ENCODE data around the gene PCSK9.

Gene PCSK9

DNA sequence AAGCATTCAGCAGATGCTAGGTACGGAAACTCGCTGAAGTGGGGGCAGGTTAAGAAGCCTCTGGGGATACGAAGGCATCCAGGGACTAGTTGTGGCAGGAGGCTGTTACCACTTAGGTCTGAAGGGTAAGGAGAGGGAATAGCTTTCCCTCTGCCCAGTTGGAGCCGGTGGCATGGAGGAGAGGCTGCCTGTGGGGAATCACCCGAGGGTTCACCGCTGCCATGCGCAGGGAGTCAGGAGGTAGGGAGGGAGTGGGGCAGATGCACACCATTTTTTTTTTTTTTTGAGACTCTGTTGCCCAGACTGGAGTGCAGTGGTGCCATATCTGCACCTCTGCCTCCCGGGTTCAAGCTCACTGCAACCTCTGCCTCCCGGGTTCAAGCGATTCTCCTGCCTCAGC lies 6.1 kb downstream of the PCSK9 start:
- TF ChIP-seq, protein P1, sequence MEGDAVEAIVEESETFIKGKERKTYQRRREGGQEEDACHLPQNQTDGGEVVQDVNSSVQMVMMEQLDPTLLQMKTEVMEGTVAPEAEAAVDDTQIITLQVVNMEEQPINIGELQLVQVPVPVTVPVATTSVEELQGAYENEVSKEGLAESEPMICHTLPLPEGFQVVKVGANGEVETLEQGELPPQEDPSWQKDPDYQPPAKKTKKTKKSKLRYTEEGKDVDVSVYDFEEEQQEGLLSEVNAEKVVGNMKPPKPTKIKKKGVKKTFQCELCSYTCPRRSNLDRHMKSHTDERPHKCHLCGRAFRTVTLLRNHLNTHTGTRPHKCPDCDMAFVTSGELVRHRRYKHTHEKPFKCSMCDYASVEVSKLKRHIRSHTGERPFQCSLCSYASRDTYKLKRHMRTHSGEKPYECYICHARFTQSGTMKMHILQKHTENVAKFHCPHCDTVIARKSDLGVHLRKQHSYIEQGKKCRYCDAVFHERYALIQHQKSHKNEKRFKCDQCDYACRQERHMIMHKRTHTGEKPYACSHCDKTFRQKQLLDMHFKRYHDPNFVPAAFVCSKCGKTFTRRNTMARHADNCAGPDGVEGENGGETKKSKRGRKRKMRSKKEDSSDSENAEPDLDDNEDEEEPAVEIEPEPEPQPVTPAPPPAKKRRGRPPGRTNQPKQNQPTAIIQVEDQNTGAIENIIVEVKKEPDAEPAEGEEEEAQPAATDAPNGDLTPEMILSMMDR (IDR thresholded peaks at IDR 0.05; ENCODE audit: low read depth, low read length), result no peak
- DNase-seq (ENCODE audit: extremely low read depth, low read depth), result no peak

DNA sequence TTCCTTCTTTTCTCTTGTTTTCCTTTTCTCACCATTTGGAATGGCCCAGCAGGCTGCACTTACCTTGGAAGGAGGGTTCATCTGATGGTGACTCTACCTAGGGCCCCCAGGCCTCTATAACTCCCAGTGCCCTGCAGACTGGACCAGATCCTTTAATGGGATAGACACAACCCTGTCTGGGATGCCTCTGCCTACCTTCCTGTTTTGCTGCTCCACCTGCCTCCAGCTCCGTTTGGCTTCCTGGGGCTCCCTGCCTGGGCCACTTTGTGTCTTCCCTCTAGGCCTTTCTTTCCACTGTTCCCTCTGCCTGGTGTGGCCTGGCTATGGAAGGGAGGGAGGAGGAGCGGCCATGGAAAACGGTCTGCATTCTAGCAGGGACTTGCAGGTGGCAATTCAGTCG lies 7.5 kb downstream of the PCSK9 start:
- no peak for DNase-seq (ENCODE audit: extremely low read depth, low read depth)
- TF ChIP-seq, protein P1 (IDR thresholded peaks at IDR 0.05; ENCODE audit: low read depth, low read length), result no peak

DNA sequence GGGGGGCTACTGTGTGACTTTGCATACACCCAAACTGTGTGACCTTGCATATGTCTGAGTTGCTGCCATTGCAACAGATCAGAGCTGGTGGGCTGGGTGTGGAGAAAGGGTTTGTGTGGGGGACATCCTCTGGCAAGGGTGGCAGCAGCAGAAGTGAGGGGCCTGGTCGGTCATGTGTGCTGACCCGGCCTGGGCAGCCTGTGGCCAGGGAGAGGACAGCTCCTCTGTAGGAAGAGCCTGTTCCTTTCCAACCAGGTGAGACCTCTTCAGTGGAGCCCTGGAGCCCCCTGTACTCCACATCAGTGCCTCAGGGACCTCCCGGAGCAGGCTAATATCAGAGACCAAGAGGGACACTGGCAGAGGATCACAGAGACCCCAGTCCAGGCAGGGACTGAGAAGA lies 8.3 kb downstream of the PCSK9 start:
- DNase-seq (ENCODE audit: extremely low read depth, low read depth), result no peak
- TF ChIP-seq, protein P1 (IDR thresholded peaks at IDR 0.05; ENCODE audit: low read depth, low read length), result no peak

DNA sequence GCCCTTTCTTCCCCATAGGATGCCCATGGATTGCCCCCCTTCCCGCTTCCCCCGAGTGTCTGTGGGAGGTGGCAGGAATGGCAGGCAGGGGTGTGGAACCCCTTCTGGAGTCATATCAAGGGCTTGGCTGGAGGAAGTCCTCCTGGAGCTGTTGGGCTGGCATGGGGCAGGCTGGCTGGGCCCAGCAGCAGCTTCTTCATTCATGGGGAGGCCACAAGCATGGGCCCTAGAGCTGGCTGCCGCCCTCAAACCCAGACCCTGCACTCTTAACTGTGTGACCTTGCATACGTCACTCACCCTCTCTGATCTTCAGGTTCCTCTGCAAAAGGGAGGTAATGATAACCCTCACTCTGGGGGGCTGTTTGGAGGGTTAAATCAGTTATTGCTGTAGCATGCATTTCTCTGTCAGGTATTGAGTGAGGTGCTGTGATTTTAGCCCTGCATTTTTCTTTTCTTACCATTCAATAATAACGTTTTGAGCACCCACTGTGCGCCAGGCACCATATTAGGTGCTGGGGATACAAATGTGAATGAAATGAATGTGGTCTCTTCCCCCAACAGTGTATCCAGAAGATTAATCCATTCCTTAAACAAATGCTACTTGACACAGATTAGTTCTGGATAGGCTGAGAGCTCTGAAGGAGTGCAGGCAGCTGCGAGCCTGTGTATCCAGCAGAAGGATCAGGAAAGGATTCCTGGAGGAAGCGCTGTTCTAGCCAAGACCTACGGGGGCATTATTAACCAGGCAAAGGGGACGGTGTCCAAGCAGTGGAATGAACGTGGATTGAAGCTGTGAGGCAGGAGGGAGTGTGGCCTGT lies 9.3 kb downstream of the PCSK9 start:
- TF ChIP-seq, protein P1 (IDR thresholded peaks at IDR 0.05; ENCODE audit: low read depth, low read length), result no peak
- no peak for DNase-seq (ENCODE audit: extremely low read depth, low read depth)

DNA sequence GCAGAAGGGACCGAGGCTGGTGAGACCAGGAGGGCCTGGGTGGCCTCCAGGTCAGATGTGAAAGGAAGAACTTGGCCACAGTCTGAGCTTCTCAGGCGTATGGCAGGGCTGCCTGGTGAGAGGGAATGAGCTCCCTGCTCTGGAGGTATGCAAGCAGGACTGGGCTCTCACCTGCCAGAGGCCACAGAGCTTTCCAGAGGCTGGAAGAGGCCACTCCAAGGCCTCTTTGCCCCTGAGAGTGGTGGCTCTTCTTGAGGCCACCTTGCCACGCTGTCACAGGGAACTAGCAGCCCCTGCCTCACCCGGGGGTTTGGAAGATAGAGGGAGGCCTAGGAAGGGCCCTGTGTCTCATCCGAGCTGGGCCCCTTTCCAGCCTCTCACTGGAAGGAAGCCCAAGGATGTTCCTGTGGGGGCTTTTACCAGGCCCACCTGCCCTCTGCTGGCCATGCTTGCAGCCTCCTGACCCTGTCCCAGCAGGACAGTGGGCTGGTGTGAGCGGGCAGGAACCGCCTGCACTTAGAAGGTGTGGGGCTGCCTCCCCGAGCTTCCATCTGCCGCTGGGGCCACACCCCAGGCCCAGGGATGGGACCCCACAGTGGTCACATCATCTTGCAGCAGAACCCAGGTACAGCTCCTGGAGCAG lies 10.0 kb downstream of the PCSK9 start:
- TF ChIP-seq, protein P1 (IDR thresholded peaks at IDR 0.05; ENCODE audit: low read depth, low read length), result no peak
- DNase-seq (ENCODE audit: extremely low read depth, low read depth), result no peak

DNA sequence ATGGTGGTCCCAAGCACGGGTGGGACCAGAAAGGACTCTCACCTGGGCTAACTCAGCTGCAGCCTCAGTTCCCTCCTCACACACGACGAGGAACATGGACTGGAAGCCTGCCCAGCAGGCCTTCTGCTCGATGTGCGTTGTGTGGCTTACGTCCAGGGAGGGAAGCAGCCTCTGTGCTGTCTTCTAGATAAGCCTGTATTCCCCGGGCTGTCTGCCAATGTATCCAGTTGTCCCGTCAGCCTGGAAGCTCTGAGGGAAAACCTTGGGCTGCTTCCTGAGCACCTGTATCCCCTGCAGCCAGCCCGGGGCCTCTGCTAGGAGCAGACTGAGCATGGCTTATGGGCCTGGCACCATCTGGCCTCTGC lies 10.5 kb downstream of the PCSK9 start:
- no peak for DNase-seq (ENCODE audit: extremely low read depth, low read depth)
- TF ChIP-seq, protein P1 (IDR thresholded peaks at IDR 0.05; ENCODE audit: low read depth, low read length), result no peak

DNA sequence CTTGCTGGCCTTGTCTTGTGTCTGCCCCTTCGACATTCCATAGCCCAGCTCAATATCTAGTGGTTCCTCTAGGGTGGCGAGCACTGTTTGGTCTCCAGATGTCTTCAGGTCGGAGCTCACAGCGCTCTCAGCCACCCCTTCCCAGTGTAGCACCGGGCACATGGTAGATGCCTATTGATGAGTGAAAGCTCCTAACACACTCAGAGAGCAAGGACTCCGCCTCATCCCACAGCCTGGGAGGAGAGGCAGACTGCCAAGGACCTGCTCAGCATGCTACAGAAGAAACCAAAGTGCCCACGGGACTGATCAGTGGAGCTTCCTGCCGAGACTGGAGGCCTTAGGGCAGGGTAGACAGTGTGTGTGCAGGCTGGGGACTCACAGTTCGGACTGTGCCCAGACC lies 10.9 kb downstream of the PCSK9 start:
- DNase-seq (ENCODE audit: extremely low read depth, low read depth), result no peak
- TF ChIP-seq, protein P1 (IDR thresholded peaks at IDR 0.05; ENCODE audit: low read depth, low read length), result no peak
